Effector memory CD4-positive, alpha-beta T cell (primary cell): Measurements from ENCODE around the gene UFC1.

Source experiments
- DNase-seq, 3 donors: peaks; one replicate each; pipeline ENCODE4 v3.0.0-alpha.2; 2020
- H3K27ac ChIP-seq: 2 replicates; pipeline ENCODE4 v1.7.0; 2013; ENCODE audit warnings: mild to moderate bottlenecking, low read length, moderate library complexity; ENCODE audit not compliant: insufficient read depth, poor library complexity, severe bottlenecking
- H3K27me3 ChIP-seq: replicated peaks from 2 replicates; pipeline ENCODE4 v1.7.0; 2013; ENCODE audit warnings: mild to moderate bottlenecking, low read length; ENCODE audit not compliant: insufficient read depth, control insufficient read depth, poor library complexity, severe bottlenecking
- H3K36me3 ChIP-seq: 2 replicates; pipeline ENCODE4 v1.7.0; 2013; ENCODE audit warnings: mild to moderate bottlenecking, low read length, moderate library complexity; ENCODE audit not compliant: control insufficient read depth, insufficient read depth
- H3K4me1 ChIP-seq: 2 replicates; pipeline ENCODE4 v1.7.0; 2013; ENCODE audit warnings: low read length, mild to moderate bottlenecking; ENCODE audit not compliant: control insufficient read depth, insufficient read depth, poor library complexity, severe bottlenecking
- H3K4me3 ChIP-seq: 2 replicates; pipeline ENCODE4 v1.7.0; 2013; ENCODE audit warnings: low read length, low read depth, mild to moderate bottlenecking; ENCODE audit not compliant: insufficient read depth, poor library complexity, severe bottlenecking
- H3K9me3 ChIP-seq: 2 replicates; pipeline ENCODE4 v1.7.0; 2013; ENCODE audit warnings: mild to moderate bottlenecking, low read length, moderate library complexity; ENCODE audit not compliant: control insufficient read depth

UFC1 gene

DNA sequence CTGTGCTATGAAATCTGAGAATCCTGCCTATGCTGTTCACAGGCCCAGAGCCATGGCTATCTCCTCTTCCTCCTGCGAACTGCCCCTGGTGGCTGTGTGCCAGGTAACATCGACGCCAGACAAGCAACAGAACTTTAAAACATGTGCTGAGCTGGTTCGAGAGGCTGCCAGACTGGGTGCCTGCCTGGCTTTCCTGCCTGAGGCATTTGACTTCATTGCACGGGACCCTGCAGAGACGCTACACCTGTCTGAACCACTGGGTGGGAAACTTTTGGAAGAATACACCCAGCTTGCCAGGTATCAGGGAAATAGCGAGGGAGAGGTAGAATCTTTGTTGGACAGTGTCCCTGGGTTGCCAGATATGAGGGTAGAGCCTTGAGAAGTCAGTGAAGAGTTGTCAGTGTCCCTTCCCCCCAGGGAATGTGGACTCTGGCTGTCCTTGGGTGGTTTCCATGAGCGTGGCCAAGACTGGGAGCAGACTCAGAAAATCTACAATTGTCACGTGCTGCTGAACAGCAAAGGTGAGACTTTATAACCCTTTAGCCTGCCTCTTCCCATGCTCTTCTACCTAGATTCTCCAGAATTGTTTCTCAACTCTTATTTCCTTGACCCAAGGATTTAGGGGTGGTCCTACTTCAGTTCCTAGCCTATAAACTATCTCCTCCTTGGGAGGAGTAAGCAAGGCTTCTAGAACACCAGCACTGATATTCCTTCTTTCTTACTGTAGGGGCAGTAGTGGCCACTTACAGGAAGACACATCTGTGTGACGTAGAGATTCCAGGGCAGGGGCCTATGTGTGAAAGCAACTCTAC, 34.5 kb upstream of the UFC1 start:
- peak; percentile 35 to 52 (median 42) for DNase-seq
- Histone ChIP-seq H3K36me3 (peaks cover 39% of the 10 kb centered on the region), H3K4me1 (peaks cover 29% of the 10 kb centered on the region), H3K4me3 (no peak overlapping the region), H3K9me3 (no peaks in the 10 kb centered on the region), H3K27me3 (no peaks in the 10 kb centered on the region), H3K27ac (peak overlapping the region; percentile 91)

DNA sequence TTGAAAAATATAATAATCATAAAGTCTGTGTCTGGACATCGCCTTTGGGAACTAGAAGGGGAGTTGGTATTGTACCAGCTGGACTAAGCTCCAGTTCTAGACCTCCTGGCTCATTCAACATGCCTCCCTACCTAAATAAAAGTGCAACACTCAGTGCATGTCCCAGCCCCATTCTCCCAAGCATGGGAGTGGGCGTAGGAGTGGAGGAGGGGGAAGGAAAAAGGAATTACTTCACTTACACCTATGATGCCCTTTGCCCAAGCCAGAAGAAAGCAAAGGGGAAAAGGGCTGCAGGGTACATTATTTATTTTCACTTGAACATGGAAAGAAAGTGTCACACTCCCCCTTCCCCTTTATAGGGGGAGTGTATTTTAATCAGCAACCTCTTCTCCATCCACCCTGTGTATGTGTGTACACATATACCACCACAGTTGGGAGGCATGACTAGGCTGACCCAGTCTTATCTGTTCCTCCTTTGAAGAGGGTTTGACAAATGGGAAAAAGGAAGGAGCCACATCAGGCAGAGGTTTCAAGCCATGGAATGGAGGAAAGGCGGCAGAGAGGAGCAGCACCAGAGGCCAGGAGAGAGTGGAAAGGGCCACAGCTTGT, 32.6 kb upstream of the UFC1 start:
- no peaks in the 10 kb centered on the region for H3K27me3 ChIP-seq
- H3K4me1 ChIP-seq: peaks cover 27% of the 10 kb centered on the region
- no peak overlapping the region for H3K27ac ChIP-seq
- no peak for DNase-seq
- no peaks in the 10 kb centered on the region for H3K9me3 ChIP-seq
- H3K4me3 ChIP-seq: no peak overlapping the region
- H3K36me3 ChIP-seq: peaks cover 54% of the 10 kb centered on the region

- Histone ChIP-seq H3K9me3 (no peaks in the 10 kb centered on the region), H3K4me3 (no peak overlapping the region), H3K27me3 (no peaks in the 10 kb centered on the region), H3K4me1 (peaks cover 20% of the 10 kb centered on the region), H3K36me3 (peaks cover 58% of the 10 kb centered on the region), H3K27ac (no peak overlapping the region)
- no peak for DNase-seq
These were observed 31.9 kb upstream of the UFC1 start for GRCh38 chr1:161121834-161122233.

DNA sequence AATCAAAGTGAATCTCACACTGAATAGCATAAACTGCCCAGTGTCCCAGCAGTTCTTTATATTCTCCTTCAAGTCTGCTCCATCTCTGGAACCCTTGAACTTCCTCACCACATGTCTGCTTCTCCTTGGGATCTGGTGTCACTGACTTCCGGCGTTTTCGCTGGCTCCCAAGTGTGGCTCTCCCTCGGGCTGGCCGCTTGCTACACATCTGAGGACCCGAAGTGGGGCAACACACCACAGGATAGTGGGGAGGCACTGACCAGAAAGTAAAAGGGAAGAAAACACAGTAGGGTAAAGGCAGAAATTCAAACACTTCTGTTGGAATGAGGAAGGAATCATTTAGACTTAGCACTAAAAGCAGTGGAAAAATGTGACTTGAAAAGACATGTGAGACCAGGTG, 30.8 kb upstream of the UFC1 start:
- Histone ChIP-seq H3K36me3 (peaks cover 59% of the 10 kb centered on the region), H3K9me3 (no peaks in the 10 kb centered on the region), H3K4me3 (no peak overlapping the region), H3K27ac (no peak overlapping the region), H3K4me1 (peaks cover 17% of the 10 kb centered on the region), H3K27me3 (no peaks in the 10 kb centered on the region)
- no peak for DNase-seq

DNA sequence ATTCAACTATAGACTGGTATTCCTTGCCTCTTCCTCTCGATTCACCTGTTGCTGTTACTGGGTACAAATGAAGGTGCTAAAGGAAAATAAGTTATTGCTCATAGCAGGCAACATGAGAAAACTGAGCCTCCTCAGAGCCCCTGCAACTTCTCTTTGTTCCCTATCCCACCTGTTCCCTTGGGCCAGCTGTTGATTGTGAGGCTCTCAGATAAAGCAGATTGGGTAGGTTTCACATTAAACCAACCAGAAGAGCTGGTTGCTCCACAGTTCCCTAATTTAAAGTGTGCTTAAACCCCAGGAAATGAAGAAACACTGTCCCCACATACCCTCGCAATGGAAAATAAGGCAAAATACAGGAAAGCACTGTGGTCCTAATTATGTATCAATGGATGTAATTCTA, 26.1 kb upstream of the UFC1 start:
- DNase-seq: no peak
- Histone ChIP-seq H3K27ac (no peak overlapping the region), H3K27me3 (no peaks in the 10 kb centered on the region), H3K4me3 (no peak overlapping the region), H3K9me3 (no peaks in the 10 kb centered on the region), H3K36me3 (peaks cover 34% of the 10 kb centered on the region), H3K4me1 (peaks cover 9% of the 10 kb centered on the region)

DNA sequence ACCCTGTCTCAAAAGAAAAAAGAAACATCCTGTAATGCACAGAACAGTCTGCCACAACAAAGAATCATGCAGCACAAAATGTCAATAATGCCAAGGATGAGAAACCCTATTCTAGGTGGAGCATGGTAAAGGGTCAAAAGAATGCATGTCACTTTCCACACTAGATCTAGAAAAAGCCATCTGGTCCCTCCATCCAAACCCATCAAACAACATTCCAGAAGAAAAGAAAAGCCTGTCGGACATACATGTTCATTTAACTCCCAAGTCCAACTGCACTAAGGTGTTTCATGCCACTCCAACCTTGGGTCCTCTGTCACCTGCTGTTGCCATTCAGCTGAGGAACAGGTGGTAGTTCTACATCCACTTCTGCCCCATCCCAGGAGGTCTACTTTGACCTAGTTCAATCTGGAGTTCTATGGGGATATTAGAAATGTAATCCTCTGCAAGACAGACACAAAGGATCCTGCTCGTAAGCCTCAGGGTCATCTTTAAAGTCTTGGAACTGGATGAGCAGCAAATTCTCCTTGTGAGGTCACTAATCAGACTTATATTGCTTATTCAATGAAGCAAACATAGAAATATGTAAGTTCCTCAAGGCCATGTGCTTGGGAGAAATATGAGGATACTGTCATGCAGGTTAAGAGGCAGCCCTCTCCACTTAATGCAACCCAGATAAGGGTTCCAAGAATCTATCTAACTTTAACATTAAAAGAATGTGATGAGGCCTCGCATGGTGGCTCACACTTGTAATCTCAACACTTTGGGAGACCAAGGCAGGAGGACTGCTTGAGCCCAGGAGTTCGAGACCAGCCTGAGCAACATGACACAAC, 25.0 kb upstream of the UFC1 start:
- Histone ChIP-seq H3K9me3 (no peaks in the 10 kb centered on the region), H3K27me3 (no peaks in the 10 kb centered on the region), H3K36me3 (peaks cover 25% of the 10 kb centered on the region), H3K27ac (no peak overlapping the region), H3K4me1 (peaks cover 15% of the 10 kb centered on the region), H3K4me3 (no peak overlapping the region)
- DNase-seq: no peak

GRCh38 chr1:161130266-161130665, 23.5 kb upstream of the UFC1 start:
- Histone ChIP-seq H3K27me3 (no peaks in the 10 kb centered on the region), H3K27ac (no peak overlapping the region), H3K9me3 (no peaks in the 10 kb centered on the region), H3K36me3 (peaks cover 10% of the 10 kb centered on the region), H3K4me1 (peaks cover 18% of the 10 kb centered on the region), H3K4me3 (no peak overlapping the region)
- no peak for DNase-seq

DNA sequence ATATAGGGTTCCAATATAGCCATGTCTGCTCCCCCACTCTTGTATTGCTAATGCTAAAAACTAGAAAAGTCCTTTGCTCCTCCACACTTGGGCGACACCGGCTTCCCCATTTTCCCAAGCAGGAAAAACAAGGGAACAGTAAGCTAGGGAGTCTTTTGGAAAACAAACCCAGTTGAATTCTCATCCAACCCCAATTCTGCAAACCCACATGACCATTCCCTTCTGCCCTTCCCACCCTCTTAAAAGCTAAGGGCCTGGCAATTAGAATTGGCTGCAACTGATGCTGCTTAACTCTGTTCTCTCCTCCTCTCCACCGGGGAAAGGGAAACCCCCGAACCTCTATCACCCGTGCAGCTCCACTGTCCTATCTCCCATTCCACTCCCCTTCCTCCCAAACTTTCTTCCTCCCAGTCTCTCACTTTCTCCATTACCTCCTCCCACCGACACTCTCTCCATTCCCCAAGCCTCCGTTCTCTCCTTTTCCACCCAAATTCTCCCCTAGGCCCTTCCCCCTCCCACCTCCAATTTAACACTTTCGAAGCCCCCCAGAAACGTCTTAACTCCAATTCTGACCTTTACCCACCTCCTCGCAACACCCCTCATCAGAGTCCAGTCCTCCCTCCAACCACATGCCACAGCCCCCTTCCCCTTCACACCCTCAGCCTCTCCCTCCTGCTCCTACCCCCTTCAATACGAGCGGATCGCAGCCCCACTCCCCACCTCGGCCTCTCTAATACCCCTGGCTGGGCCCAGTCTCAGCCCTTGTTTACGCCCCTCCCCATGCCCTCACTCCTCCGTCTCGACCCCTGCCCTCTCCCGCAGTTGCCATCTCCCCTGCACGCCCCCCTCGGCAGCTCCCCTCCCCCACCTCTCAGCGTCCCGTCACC, 22.0 kb upstream of the UFC1 start:
- DNase-seq: peak in 1 of 3 donors; percentile 12
- Histone ChIP-seq H3K4me3 (peak overlapping the region; percentile 73), H3K27ac (peak overlapping the region; percentile 81), H3K4me1 (peaks cover 18% of the 10 kb centered on the region), H3K27me3 (no peaks in the 10 kb centered on the region), H3K36me3 (peaks cover 2% of the 10 kb centered on the region), H3K9me3 (no peaks in the 10 kb centered on the region)

DNA sequence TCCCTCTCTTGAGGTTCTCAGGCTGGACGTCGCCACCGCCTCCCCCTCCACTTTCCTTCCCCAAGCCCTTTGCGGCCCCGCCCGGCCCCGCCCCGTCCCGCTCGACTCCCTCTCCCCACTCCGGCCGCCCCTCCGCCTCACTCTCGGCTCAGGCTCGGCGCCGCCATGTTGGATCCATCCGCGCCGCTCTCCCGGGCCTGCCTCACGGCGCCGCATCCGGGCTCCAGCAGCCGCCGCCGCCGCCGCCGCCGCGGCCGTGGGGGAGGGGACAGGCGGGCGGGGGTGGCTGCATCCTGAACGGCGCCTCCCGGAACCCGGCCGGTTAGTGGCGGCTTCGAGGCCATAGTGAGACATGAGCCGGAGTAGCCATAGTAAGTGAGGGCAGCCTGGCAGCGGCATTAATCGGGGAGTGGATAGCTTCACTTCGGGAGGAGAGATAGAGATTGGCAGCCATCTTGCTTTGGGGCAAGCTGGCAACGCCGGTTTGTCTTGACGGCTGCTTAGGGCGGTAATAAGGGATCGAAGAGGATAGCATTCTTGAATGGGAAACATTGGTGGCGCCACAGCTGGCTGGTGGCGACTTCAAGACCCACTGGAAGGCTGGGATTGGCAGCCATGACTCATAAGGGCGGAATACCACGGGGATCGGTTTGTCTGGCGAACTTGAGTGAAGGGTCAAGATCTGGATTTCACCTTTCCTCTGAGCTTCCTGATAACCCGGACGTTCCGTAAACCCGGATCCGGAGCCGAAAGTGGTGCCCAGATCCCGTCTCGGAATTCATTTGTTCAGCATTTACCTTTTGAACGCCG, 21.2 kb upstream of the UFC1 start, which contains the start of gene DEDD:
TSS of gene DEDD (minus strand) at position 258 of the 810 bp plus-strand sequence. CDS start 8,205 bp downstream, outside the sequence.
- Histone ChIP-seq H3K4me1 (peaks cover 18% of the 10 kb centered on the region), H3K9me3 (no peaks in the 10 kb centered on the region)

More for the DNA sequence above, 21.2 kb upstream of the UFC1 start, which contains the start of gene DEDD:
- DNase-seq: peak; percentile 87 to 92 (median 90)
- Histone ChIP-seq H3K27ac (peak within 1 kb of the TSS; percentile 81), H3K4me3 (peak within 1 kb of the TSS; percentile 73), H3K36me3 (no peaks in the 10 kb centered on the region), H3K27me3 (no peaks in the 10 kb centered on the region)
